Measurements from ENCODE around the gene SLC9A9.

- TF ChIP-seq CTCF (IDR thresholded peaks at IDR 0.05; ENCODE audit: low read length) (no peak), EZH2phosphoT487 (IDR thresholded peaks at IDR 0.05; ENCODE audit: low read length) (no peak)
Measured at GRCh38 chr3:143387425-143387824, 460.8 kb downstream of the SLC9A9 start.
